WTC11 (cell line): Measurements from ENCODE around the gene SLC25A48. TPM values are rescaled to one million over a fixed set of nuclear protein-coding genes. Genes with fewer than 3 reads are reported as not detected.
A peak's percentile ranks its signal among the peaks of the same experiment; 100 is the strongest.

Experiments
- ATAC-seq: fragments of 200-7000 bp; cut with Tn5 transposase; 2 replicates; pipeline ENCODE4 v1.10.0; 2021; ENCODE audit warnings: mild to moderate bottlenecking, moderate library complexity
- CTCF ChIA-PET: fragments of 300-600 bp; sonication (Branson Sonifier 250); formaldehyde crosslinking; loops from one replicate; lab custom pipeline; 2021; ENCODE audit warnings: antibody characterized with exemption; lab: Charles Lee
- POLR2A ChIA-PET: fragments of 350-600 bp; sonication (Branson Sonifier 250); formaldehyde crosslinking; loops from one replicate; lab custom pipeline; 2021; ENCODE audit warnings: antibody characterized with exemption; lab: Charles Lee
- DNase-seq: peaks from one replicate; pipeline ENCODE4 v3.0.0; 2021; ENCODE audit warnings: low spot score
- H3K27ac Mint-ChIP-seq: 2 replicates; pipeline ENCODE4 v1.8.0; 2021; ENCODE audit warnings: mixed read lengths
- H3K27me3 Mint-ChIP-seq: 2 replicates; pipeline ENCODE4 v1.8.0; 2021; ENCODE audit warnings: low read depth, mild to moderate bottlenecking, moderate library complexity, mixed read lengths
- H3K36me3 Mint-ChIP-seq: 2 replicates; pipeline ENCODE4 v1.8.0; 2021; ENCODE audit warnings: mixed read lengths
- H3K4me1 Mint-ChIP-seq: 2 replicates; pipeline ENCODE4 v1.8.0; 2022; ENCODE audit warnings: mixed read lengths
- H3K4me3 Mint-ChIP-seq: 2 replicates; pipeline ENCODE4 v1.8.0; 2021; ENCODE audit warnings: mild to moderate bottlenecking, moderate library complexity, mixed read lengths
- H3K9me3 Mint-ChIP-seq: 2 replicates; pipeline ENCODE4 v1.8.0; 2021; ENCODE audit warnings: mixed read lengths
- CREM ChIP-seq: sonication (generic); formaldehyde crosslinking; IDR thresholded peaks from 2 replicates; pipeline ENCODE4 v1.8.1; 2022; ENCODE audit warnings: mild to moderate bottlenecking, missing genetic modification reagents, moderate library complexity
- NFYB ChIP-seq: sonication (generic); formaldehyde crosslinking; conservative IDR thresholded peaks from 2 replicates; pipeline ENCODE4 v1.8.0; 2022; ENCODE audit warnings: low read depth, missing genetic modification reagents
- ZNF121 ChIP-seq: sonication (generic); formaldehyde crosslinking; IDR thresholded peaks from 2 replicates; pipeline ENCODE4 v1.8.0; 2023; ENCODE audit warnings: missing genetic modification reagents
- ZNF317 ChIP-seq: sonication (generic); formaldehyde crosslinking; IDR thresholded peaks from 2 replicates; pipeline ENCODE4 v1.8.1; 2023; ENCODE audit warnings: low read depth, mild to moderate bottlenecking, moderate library complexity, missing genetic modification reagents, borderline replicate concordance
- ZNF423 ChIP-seq: fragments of 250-450 bp; sonication (Bioruptor Pico); IDR thresholded peaks from 2 replicates; pipeline ENCODE4 v2.1.2; 2022; ENCODE audit warnings: mild to moderate bottlenecking, moderate library complexity
- ZNF671 ChIP-seq: fragments of 250-450 bp; sonication (Bioruptor Pico); IDR thresholded peaks from 2 replicates; pipeline ENCODE4 v1.8.0; 2021; ENCODE audit warnings: mild to moderate bottlenecking
- total RNA-seq: library from RNA; stranded (reverse); gene quantifications from 3 replicates; pipeline ENCODE4 v1.2.3, GENCODE V29; 2021
- TF ChIP-seq, protein P1 (sequence below): sonication (generic); formaldehyde crosslinking; IDR thresholded peaks from 2 replicates; pipeline ENCODE4 v1.8.1; 2023; ENCODE audit warnings: mild to moderate bottlenecking, missing genetic modification reagents, borderline replicate concordance
- TF ChIP-seq, protein P2 (sequence below): sonication (generic); formaldehyde crosslinking; conservative IDR thresholded peaks from 2 replicates; pipeline ENCODE4 v1.8.1; 2022; ENCODE audit warnings: mild to moderate bottlenecking, missing genetic modification reagents
- TF ChIP-seq, protein P3 (sequence below): fragments of 250-450 bp; sonication (Bioruptor Pico); IDR thresholded peaks from 2 replicates; pipeline ENCODE4 v1.9.0; 2021; ENCODE audit warnings: mild to moderate bottlenecking
- TF ChIP-seq, protein P4 (sequence below): fragments of 200-600 bp; IDR thresholded peaks from 2 replicates; pipeline ENCODE4 v1.8.0; 2022; ENCODE audit warnings: antibody characterized with exemption
- TF ChIP-seq, protein P5 (sequence below): sonication (generic); formaldehyde crosslinking; IDR thresholded peaks from 2 replicates; pipeline ENCODE4 v1.8.1; 2022; ENCODE audit warnings: low read depth, mild to moderate bottlenecking, moderate library complexity, missing genetic modification reagents, borderline replicate concordance
- TF ChIP-seq, protein P6 (sequence below): sonication (generic); formaldehyde crosslinking; IDR thresholded peaks from 2 replicates; pipeline ENCODE4 v1.8.1; 2022; ENCODE audit warnings: low read depth, missing genetic modification reagents, borderline replicate concordance

SLC25A48 gene
- total RNA-seq, 1 experiment from 2014 or later, result 1.1 TPM

DNA sequence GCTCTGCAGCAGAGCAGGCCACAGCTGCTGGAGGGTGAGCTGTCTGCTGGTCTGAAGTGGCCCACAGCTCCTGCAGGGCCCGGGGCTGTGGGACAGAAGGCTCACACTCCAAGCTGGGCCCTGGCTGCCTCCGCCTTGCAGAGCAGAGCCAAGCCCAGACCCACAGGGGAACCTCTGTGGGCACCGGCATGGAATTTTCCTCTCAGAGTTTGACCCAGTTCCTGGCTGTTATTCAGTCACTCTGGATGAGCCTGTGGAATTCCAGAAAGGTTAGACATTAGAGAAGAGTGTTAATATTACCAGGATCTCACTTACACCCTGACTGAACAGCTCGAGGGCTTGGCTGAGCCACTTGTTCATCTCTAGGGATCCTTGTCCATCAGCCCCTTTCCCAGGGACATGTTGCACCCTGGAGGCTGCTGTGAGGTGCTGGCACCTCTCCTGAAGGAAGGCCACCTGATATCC is 43.7 kb downstream of the SLC25A48 start:
- POLR2A ChIA-PET, result no interaction called here
- no peak overlapping the region for H3K27ac Mint-ChIP-seq
- CTCF ChIA-PET, result interaction anchor here (1.2 to 1.6 kb wide), 2 partner anchors 10 to 317 kb away, joined by 3 to 4 read pairs; no protein-coding TSS in a partner anchor
- peaks cover 19% of the 10 kb centered on the region for H3K4me1 Mint-ChIP-seq
- no peaks in the 10 kb centered on the region for H3K9me3 Mint-ChIP-seq
- H3K4me3 Mint-ChIP-seq, result no peak overlapping the region
- ATAC-seq (no peak), DNase-seq (no peak)
- TF ChIP-seq, protein P1, sequence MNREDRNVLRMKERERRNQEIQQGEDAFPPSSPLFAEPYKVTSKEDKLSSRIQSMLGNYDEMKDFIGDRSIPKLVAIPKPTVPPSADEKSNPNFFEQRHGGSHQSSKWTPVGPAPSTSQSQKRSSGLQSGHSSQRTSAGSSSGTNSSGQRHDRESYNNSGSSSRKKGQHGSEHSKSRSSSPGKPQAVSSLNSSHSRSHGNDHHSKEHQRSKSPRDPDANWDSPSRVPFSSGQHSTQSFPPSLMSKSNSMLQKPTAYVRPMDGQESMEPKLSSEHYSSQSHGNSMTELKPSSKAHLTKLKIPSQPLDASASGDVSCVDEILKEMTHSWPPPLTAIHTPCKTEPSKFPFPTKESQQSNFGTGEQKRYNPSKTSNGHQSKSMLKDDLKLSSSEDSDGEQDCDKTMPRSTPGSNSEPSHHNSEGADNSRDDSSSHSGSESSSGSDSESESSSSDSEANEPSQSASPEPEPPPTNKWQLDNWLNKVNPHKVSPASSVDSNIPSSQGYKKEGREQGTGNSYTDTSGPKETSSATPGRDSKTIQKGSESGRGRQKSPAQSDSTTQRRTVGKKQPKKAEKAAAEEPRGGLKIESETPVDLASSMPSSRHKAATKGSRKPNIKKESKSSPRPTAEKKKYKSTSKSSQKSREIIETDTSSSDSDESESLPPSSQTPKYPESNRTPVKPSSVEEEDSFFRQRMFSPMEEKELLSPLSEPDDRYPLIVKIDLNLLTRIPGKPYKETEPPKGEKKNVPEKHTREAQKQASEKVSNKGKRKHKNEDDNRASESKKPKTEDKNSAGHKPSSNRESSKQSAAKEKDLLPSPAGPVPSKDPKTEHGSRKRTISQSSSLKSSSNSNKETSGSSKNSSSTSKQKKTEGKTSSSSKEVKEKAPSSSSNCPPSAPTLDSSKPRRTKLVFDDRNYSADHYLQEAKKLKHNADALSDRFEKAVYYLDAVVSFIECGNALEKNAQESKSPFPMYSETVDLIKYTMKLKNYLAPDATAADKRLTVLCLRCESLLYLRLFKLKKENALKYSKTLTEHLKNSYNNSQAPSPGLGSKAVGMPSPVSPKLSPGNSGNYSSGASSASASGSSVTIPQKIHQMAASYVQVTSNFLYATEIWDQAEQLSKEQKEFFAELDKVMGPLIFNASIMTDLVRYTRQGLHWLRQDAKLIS (CRISPR knock-in tag), result no peak
- no peak for TF ChIP-seq ZNF423
- TF ChIP-seq ZNF671 (CRISPR knock-in tag), result no peak
- TF ChIP-seq, protein P2, sequence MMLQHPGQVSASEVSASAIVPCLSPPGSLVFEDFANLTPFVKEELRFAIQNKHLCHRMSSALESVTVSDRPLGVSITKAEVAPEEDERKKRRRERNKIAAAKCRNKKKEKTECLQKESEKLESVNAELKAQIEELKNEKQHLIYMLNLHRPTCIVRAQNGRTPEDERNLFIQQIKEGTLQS (CRISPR knock-in tag), result no peak
- TF ChIP-seq, protein P3, sequence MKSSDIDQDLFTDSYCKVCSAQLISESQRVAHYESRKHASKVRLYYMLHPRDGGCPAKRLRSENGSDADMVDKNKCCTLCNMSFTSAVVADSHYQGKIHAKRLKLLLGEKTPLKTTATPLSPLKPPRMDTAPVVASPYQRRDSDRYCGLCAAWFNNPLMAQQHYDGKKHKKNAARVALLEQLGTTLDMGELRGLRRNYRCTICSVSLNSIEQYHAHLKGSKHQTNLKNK, result no peak
- no peak for TF ChIP-seq ZNF317 (CRISPR knock-in tag)
- no peak for TF ChIP-seq ZNF121 (CRISPR knock-in tag)
- no peak for TF ChIP-seq CREM (CRISPR knock-in tag)
- TF ChIP-seq, all 79 proteins: peak for 0
- Mint-ChIP-seq H3K36me3 (no peaks in the 10 kb centered on the region), H3K27me3 (no peaks in the 10 kb centered on the region)

DNA sequence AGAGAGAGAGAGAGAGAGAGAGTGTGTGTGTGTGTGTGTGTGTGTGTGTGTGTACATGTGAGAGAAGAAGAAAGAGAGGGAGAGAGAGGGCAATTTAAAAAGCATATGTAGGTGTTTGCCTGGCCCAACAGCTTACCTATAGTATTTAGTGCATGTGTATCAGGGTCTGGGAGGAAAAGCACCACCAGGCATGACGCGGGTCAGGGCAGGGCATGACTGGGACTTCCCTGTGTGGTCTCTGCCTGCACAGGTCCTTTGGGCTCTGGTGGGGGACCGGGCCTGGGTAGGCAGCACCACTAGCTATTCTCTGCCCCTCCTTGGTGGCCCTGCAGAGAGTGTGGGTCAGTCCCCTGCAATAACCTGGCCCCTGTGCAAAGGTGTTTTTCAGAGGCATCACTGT is 45.1 kb downstream of the SLC25A48 start:
- CTCF ChIA-PET, result interaction anchor here (0.5 to 3.7 kb wide), 18 partner anchors 9 to 413 kb away, joined by 3 to 17 read pairs (median 4); partner anchors contain the start of gene SLC25A48

DNA sequence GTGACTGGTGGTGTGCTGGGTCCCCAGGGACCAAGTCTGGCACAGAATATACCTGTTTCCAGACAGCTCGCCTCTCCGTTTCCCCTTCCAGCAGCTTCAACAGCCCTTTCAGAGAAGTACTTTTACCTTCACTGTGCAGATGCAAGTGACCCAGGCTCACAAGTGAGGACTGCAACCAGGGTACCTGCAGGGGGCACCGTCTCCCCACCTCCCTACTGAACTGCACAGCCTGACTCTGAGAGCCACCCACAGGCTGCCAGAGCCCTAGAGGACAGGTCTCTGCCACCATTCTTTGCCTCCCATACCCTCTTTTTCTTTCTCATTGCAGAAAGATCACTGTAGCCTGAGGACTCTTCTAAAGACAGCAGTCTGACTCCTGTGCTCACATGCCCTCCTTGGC is 45.8 kb downstream of the SLC25A48 start:
- 0 out of 2 replicates have a peak, but pooled peaks have one; percentile 5 for TF ChIP-seq ZNF423
- TF ChIP-seq, protein P4, sequence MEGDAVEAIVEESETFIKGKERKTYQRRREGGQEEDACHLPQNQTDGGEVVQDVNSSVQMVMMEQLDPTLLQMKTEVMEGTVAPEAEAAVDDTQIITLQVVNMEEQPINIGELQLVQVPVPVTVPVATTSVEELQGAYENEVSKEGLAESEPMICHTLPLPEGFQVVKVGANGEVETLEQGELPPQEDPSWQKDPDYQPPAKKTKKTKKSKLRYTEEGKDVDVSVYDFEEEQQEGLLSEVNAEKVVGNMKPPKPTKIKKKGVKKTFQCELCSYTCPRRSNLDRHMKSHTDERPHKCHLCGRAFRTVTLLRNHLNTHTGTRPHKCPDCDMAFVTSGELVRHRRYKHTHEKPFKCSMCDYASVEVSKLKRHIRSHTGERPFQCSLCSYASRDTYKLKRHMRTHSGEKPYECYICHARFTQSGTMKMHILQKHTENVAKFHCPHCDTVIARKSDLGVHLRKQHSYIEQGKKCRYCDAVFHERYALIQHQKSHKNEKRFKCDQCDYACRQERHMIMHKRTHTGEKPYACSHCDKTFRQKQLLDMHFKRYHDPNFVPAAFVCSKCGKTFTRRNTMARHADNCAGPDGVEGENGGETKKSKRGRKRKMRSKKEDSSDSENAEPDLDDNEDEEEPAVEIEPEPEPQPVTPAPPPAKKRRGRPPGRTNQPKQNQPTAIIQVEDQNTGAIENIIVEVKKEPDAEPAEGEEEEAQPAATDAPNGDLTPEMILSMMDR, result 0 out of 2 replicates have a peak, but pooled peaks have one; percentile 25
- TF ChIP-seq, protein P5, sequence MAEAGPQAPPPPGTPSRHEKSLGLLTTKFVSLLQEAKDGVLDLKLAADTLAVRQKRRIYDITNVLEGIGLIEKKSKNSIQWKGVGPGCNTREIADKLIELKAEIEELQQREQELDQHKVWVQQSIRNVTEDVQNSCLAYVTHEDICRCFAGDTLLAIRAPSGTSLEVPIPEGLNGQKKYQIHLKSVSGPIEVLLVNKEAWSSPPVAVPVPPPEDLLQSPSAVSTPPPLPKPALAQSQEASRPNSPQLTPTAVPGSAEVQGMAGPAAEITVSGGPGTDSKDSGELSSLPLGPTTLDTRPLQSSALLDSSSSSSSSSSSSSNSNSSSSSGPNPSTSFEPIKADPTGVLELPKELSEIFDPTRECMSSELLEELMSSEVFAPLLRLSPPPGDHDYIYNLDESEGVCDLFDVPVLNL (CRISPR knock-in tag), result no peak
- Mint-ChIP-seq H3K9me3 (no peaks in the 10 kb centered on the region), H3K36me3 (no peaks in the 10 kb centered on the region), H3K27me3 (no peaks in the 10 kb centered on the region), H3K4me1 (peaks cover 22% of the 10 kb centered on the region), H3K27ac (no peak overlapping the region), H3K4me3 (no peak overlapping the region)
- POLR2A ChIA-PET, result no interaction called here
- CTCF ChIA-PET, result interaction anchor here (0.5 to 3.7 kb wide), 17 partner anchors 8 to 414 kb away, joined by 3 to 17 read pairs (median 4); partner anchors contain the start of gene SLC25A48
- DNase-seq (peak; percentile 72), ATAC-seq (peak; percentile 93)

More for the DNA sequence above, 45.1 kb downstream of the SLC25A48 start:
- Mint-ChIP-seq H3K36me3 (no peaks in the 10 kb centered on the region), H3K4me3 (no peak overlapping the region), H3K27ac (no peak overlapping the region), H3K4me1 (peaks cover 22% of the 10 kb centered on the region)
- POLR2A ChIA-PET, result no interaction called here
- no peak for ATAC-seq
- TF ChIP-seq NFYB (CRISPR knock-in tag), result no peak
- TF ChIP-seq, protein P3, result no peak
- TF ChIP-seq, protein P6, sequence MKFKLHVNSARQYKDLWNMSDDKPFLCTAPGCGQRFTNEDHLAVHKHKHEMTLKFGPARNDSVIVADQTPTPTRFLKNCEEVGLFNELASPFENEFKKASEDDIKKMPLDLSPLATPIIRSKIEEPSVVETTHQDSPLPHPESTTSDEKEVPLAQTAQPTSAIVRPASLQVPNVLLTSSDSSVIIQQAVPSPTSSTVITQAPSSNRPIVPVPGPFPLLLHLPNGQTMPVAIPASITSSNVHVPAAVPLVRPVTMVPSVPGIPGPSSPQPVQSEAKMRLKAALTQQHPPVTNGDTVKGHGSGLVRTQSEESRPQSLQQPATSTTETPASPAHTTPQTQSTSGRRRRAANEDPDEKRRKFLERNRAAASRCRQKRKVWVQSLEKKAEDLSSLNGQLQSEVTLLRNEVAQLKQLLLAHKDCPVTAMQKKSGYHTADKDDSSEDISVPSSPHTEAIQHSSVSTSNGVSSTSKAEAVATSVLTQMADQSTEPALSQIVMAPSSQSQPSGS (CRISPR knock-in tag), result no peak
- TF ChIP-seq, all 79 proteins: peak for 0
- no peak for DNase-seq
- H3K27me3 Mint-ChIP-seq, result no peaks in the 10 kb centered on the region
- H3K9me3 Mint-ChIP-seq, result no peaks in the 10 kb centered on the region
